Neural cell (in vitro differentiated cells): ENCODE measurements around the gene CCDC124. TPM values are rescaled to one million over a fixed set of nuclear protein-coding genes. Genes with fewer than 3 reads are reported as not detected.

ENCODE experiments used
- H2AFZ ChIP-seq: fragments of 200-600, 300-800 bp; sonication (generic), shearing (Covaris generic); 2 replicates; pipeline ENCODE4 v1.6.0; 2014; ENCODE audit warnings: low read depth, mild to moderate bottlenecking, antibody characterized with exemption, low read length, moderate library complexity
- H3F3A ChIP-seq: fragments of 200-600 bp; shearing (Covaris generic); 2 replicates; pipeline ENCODE4 v1.6.1; 2016; ENCODE audit warnings: mild to moderate bottlenecking, moderate library complexity, mixed read lengths, antibody characterized with exemption, low read length; ENCODE audit not compliant: insufficient read depth, poor library complexity, severe bottlenecking
- H3K27ac ChIP-seq: fragments of 200-600, 300-800 bp; sonication (generic), shearing (Covaris generic); 2 replicates; pipeline ENCODE4 v1.5.1; 2014; ENCODE audit warnings: mild to moderate bottlenecking, low read length, moderate library complexity
- H3K27me3 ChIP-seq: fragments of 300-800, 200-600 bp; sonication (generic), shearing (Covaris generic); 2 replicates; pipeline ENCODE4 v1.6.0; 2014; ENCODE audit warnings: mild to moderate bottlenecking, low read depth, low read length, moderate library complexity; ENCODE audit not compliant: insufficient read depth
- H3K36me3 ChIP-seq: fragments of 300-800, 200-600 bp; sonication (generic), shearing (Covaris generic); 2 replicates; pipeline ENCODE4 v1.5.1; 2014; ENCODE audit warnings: mild to moderate bottlenecking, antibody characterized with exemption, low read length, moderate library complexity; ENCODE audit not compliant: insufficient read depth
- H3K4me2 ChIP-seq: fragments of 300-800, 200-600 bp; sonication (generic), shearing (Covaris generic); 2 replicates; pipeline ENCODE4 v1.6.0; 2014; ENCODE audit warnings: mild to moderate bottlenecking, low read length
- H3K4me3 ChIP-seq: fragments of 300-800, 200-600 bp; sonication (generic), shearing (Covaris generic); 2 replicates; pipeline ENCODE4 v1.5.1; 2014; ENCODE audit warnings: mild to moderate bottlenecking, low read length, moderate library complexity
- H3K79me2 ChIP-seq: fragments of 200-600 bp; shearing (Covaris generic); replicated peaks from 2 replicates; pipeline ENCODE4 v1.6.0; 2014; ENCODE audit warnings: mild to moderate bottlenecking, low read length, moderate library complexity; ENCODE audit not compliant: insufficient read depth
- H3K9ac ChIP-seq: fragments of 300-800, 200-600 bp; sonication (generic), shearing (Covaris generic); 2 replicates; pipeline ENCODE4 v1.6.1; 2016; ENCODE audit warnings: mild to moderate bottlenecking, low read length, mixed read lengths
- H3K9me2 ChIP-seq: fragments of 200-600 bp; shearing (Covaris generic); 2 replicates; pipeline ENCODE4 v1.6.1; 2016; ENCODE audit warnings: mild to moderate bottlenecking, low read length, mixed read lengths; ENCODE audit not compliant: insufficient read depth
- H3K9me3 ChIP-seq: fragments of 200-600, 300-800 bp; sonication (generic), shearing (Covaris generic); 2 replicates; pipeline ENCODE4 v1.6.1; 2016; ENCODE audit warnings: mild to moderate bottlenecking, mixed run types, low read length, moderate library complexity, mixed read lengths
- H4K20me1 ChIP-seq: fragments of 200-600 bp; shearing (Covaris generic); 2 replicates; pipeline ENCODE4 v1.6.1; 2016; ENCODE audit warnings: mild to moderate bottlenecking, mixed run types; ENCODE audit not compliant: insufficient read depth
- CTCF ChIP-seq: fragments of 450-650 bp; IDR thresholded peaks from 2 replicates; pipeline ENCODE4 v1.5.1; 2014; ENCODE audit warnings: antibody characterized with exemption, mild to moderate bottlenecking, moderate library complexity; ENCODE audit not compliant: poor library complexity, severe bottlenecking
- EP300 ChIP-seq: fragments of 450-650 bp; conservative IDR thresholded peaks from 2 replicates; pipeline ENCODE4 v1.6.1; 2014; ENCODE audit warnings: antibody characterized with exemption, mild to moderate bottlenecking, moderate library complexity; ENCODE audit not compliant: poor library complexity, severe bottlenecking
- EZH2 ChIP-seq: fragments of 200-600, 300-800 bp; shearing (Covaris generic), sonication (generic); IDR thresholded peaks from 2 replicates; pipeline ENCODE4 v1.6.1; 2014; ENCODE audit warnings: antibody characterized with exemption, low read length, borderline replicate concordance, mild to moderate bottlenecking; ENCODE audit not compliant: insufficient read depth, poor library complexity, severe bottlenecking
- MXI1 ChIP-seq: fragments of 450-650 bp; conservative IDR thresholded peaks from 2 replicates; pipeline ENCODE4 v1.6.1; 2014; ENCODE audit warnings: antibody characterized with exemption, mild to moderate bottlenecking; ENCODE audit not compliant: poor library complexity, severe bottlenecking
- POLR2AphosphoS5 ChIP-seq: IDR thresholded peaks from 2 replicates; pipeline ENCODE4 v1.6.1; 2012
- RAD21 ChIP-seq: fragments of 450-650 bp; conservative IDR thresholded peaks from 2 replicates; pipeline ENCODE4 v1.6.1; 2014; ENCODE audit warnings: antibody characterized with exemption, mild to moderate bottlenecking, moderate library complexity
- SMC3 ChIP-seq: fragments of 450-650 bp; conservative IDR thresholded peaks from 2 replicates; pipeline ENCODE4 v1.6.1; 2014; ENCODE audit warnings: antibody characterized with exemption, mild to moderate bottlenecking, moderate library complexity; ENCODE audit not compliant: poor library complexity
- TAF1 ChIP-seq: IDR thresholded peaks from 2 replicates; pipeline ENCODE4 v1.6.1; 2012; ENCODE audit warnings: low read depth
- polyA plus RNA-seq: library from polyadenylated mRNA; depleted of rRNA; stranded (reverse); fragments of >200 nt; gene quantifications from 2 replicates; pipeline ENCODE4 v1.2.3, GENCODE V29; 2014
- TF ChIP-seq, protein P1 (sequence below): IDR thresholded peaks from 2 replicates; pipeline ENCODE4 v1.6.1; 2012; ENCODE audit warnings: borderline replicate concordance

CCDC124 gene
- polyA plus RNA-seq, 1 donor from 2014 or later: 31.0 TPM

DNA sequence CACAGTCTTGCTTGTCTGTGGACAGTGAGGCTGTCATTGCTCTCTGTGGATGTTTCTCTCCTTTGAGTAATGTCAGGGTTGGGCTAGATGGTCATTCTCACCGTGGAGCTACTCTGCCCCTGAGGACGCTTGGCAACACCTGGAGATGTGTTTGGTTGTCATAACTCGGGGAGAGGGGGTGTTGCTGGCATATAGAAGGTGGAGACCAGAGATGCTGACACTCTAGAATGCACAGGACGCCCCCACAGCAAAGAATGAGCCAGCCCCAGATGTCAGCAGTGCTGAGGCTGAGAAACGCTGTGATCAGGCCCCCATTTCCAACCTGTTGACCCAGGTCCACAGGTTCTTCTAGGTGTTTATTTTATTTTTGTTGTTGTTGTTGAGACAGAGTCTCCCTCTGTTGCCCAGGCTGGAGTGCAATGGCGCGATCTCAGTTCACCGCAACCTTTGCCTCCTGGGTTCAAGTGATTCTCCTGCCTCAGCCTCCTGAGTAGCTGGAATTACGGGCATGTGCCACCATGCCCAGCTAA, 4.6 kb downstream of the CCDC124 start:
- TF ChIP-seq RAD21 (no peak), EP300 (no peak), EZH2 (no peak), MXI1 (no peak), TAF1 (no peak), POLR2AphosphoS5 (no peak), SMC3 (no peak), CTCF (no peak)
- TF ChIP-seq, protein P1, sequence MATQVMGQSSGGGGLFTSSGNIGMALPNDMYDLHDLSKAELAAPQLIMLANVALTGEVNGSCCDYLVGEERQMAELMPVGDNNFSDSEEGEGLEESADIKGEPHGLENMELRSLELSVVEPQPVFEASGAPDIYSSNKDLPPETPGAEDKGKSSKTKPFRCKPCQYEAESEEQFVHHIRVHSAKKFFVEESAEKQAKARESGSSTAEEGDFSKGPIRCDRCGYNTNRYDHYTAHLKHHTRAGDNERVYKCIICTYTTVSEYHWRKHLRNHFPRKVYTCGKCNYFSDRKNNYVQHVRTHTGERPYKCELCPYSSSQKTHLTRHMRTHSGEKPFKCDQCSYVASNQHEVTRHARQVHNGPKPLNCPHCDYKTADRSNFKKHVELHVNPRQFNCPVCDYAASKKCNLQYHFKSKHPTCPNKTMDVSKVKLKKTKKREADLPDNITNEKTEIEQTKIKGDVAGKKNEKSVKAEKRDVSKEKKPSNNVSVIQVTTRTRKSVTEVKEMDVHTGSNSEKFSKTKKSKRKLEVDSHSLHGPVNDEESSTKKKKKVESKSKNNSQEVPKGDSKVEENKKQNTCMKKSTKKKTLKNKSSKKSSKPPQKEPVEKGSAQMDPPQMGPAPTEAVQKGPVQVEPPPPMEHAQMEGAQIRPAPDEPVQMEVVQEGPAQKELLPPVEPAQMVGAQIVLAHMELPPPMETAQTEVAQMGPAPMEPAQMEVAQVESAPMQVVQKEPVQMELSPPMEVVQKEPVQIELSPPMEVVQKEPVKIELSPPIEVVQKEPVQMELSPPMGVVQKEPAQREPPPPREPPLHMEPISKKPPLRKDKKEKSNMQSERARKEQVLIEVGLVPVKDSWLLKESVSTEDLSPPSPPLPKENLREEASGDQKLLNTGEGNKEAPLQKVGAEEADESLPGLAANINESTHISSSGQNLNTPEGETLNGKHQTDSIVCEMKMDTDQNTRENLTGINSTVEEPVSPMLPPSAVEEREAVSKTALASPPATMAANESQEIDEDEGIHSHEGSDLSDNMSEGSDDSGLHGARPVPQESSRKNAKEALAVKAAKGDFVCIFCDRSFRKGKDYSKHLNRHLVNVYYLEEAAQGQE: no peak
- no peak overlapping the region for H3K4me3 ChIP-seq
- H2AFZ ChIP-seq: no peak overlapping the region
- no peaks in the 10 kb centered on the region for H3K9me3 ChIP-seq
- no peaks in the 10 kb centered on the region for H3K9me2 ChIP-seq
- H3F3A ChIP-seq: no peaks in the 10 kb centered on the region
- H4K20me1 ChIP-seq: no peaks in the 10 kb centered on the region
- H3K9ac ChIP-seq: no peak overlapping the region
- no peaks in the 10 kb centered on the region for H3K36me3 ChIP-seq
- H3K79me2 ChIP-seq: peaks cover 10% of the 10 kb centered on the region
- H3K27me3 ChIP-seq: no peaks in the 10 kb centered on the region
- H3K4me2 ChIP-seq: no peak overlapping the region
- no peak overlapping the region for H3K27ac ChIP-seq

GRCh38 chr19:17938092-17938845, 5.5 kb downstream of the CCDC124 start:
- H3K27me3 ChIP-seq: no peaks in the 10 kb centered on the region
- H3K9me3 ChIP-seq: no peaks in the 10 kb centered on the region
- H3K4me3 ChIP-seq: no peak overlapping the region
- no peaks in the 10 kb centered on the region for H3F3A ChIP-seq
- TF ChIP-seq EP300 (no peak), POLR2AphosphoS5 (no peak), MXI1 (no peak), TAF1 (no peak), SMC3 (peak; percentile 96), RAD21 (peak; percentile 97), CTCF (peak; percentile 97), EZH2 (no peak)
- TF ChIP-seq, protein P1: no peak
- H3K27ac ChIP-seq: no peak overlapping the region
- no peaks in the 10 kb centered on the region for H3K9me2 ChIP-seq
- no peak overlapping the region for H2AFZ ChIP-seq
- peaks cover 6% of the 10 kb centered on the region for H3K79me2 ChIP-seq
- no peak overlapping the region for H3K9ac ChIP-seq
- H4K20me1 ChIP-seq: no peaks in the 10 kb centered on the region
- H3K36me3 ChIP-seq: no peaks in the 10 kb centered on the region
- no peak overlapping the region for H3K4me2 ChIP-seq
